ENCODE measurements around the gene NALCN.
A peak's percentile ranks its signal among the peaks of the same experiment; 100 is the strongest.
"Not testable (repeated sequence)": the region's sequence is repeated elsewhere in the genome, so short reads cannot be mapped to it uniquely, and the experiment has no call there.

NALCN gene

GRCh38 chr13:101331731-101332130 lies 84.6 kb downstream of the NALCN start:
- DNase-seq, result no peak

GRCh38 chr13:101327871-101328270 lies 88.4 kb downstream of the NALCN start:
- no peak for DNase-seq

DNA sequence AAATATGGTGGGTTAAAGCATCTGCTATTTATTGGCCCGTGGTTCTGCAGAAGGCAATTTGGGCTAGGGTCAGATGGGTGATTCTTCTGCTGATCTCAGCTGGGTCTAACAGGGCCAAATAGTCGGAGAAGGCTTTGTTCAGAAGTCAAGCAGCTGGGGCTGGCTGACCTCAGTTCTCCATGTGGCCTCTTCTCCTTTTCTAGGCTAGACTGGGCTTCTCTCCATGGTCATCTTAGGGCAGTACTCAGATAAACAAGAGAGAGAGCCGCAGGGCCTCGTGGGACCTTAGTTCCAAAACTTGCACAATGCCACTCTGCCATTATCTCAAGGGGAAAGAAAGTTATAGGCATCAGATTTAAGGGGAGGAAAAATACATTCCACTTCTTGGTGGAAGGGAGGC lies 89.6 kb downstream of the NALCN start:
- DNase-seq, result no peak

DNA sequence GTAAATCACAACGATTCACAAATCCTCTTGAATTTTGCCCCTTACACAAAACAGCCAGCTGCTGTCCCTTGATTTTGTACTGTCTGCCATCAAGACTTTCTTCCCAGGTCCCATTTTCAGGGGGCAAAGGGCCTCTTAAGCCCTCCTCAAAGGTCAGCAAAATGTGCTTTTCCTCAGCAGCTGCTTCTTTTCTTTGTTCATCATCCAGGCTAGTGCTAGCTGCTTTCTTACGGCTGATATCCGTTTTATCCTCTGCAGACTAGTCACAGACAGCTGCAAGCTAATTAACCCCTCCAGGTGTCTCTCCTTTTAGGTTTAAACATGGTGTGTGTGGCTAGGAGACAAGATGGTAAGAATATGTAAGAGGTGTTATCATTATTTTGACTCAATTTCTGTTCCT lies 90.9 kb downstream of the NALCN start:
- DNase-seq, result no peak

GRCh38 chr13:101323601-101324000 lies 92.7 kb downstream of the NALCN start:
- DNase-seq, result no peak

DNA sequence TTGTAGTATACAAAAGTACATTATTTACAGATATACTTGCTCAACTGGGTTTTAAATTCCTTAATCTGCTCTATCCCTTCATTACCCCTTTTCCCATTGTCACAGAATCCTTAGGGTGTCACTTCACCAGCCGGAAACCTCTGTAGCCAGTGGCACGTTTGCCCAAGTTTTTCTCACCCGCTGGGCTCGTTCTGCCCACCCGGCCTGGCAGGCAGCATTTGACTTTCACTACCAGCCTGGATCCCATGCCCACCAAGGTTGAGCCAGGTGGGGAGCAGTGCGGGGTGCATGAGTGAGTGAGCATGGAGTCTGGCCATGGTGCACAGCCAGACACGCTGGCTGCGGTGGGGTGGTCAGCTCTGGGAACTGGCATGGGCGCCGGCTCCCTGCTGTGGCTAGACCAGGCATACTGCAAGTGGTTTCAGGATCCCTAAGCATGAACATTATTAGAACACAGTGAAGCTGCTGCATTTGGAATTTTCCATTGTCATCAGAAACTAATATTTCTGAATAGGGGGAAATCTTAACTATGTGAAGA lies 98.3 kb downstream of the NALCN start:
- DNase-seq, result no peak

- not testable (repeated sequence) for DNase-seq
Measured at GRCh38 chr13:101313479-101313878, 102.8 kb downstream of the NALCN start.

DNA sequence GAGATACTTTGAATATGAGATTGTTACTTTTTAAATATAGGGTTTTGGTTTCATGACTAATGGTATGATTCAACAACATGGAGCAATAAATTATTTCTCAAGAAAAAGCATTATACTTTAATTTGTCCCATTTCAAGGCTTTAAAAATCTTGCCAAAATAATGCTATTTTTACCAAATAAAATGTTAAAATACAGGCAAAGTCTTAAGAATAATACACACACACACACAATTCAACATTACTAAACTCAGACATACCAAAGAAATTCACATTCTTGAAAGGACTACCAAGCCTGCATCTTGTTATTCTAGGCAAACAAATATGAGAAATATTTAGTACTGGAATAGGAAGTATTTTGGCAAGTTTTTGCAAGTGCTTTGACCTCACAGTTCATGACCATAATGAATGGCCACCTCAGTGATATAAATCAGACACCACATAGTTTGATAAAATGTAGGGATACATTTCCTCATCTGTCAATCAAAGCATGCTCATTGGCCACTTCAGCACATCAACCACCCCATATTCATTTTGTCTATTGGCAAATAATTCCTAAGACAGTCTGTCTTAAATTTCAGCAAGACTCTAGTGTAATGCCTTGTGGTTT lies 107.2 kb downstream of the NALCN start:
- no peak for DNase-seq

- DNase-seq, result no peak
Measured at GRCh38 chr13:101308247-101309013, 107.9 kb downstream of the NALCN start.

DNA sequence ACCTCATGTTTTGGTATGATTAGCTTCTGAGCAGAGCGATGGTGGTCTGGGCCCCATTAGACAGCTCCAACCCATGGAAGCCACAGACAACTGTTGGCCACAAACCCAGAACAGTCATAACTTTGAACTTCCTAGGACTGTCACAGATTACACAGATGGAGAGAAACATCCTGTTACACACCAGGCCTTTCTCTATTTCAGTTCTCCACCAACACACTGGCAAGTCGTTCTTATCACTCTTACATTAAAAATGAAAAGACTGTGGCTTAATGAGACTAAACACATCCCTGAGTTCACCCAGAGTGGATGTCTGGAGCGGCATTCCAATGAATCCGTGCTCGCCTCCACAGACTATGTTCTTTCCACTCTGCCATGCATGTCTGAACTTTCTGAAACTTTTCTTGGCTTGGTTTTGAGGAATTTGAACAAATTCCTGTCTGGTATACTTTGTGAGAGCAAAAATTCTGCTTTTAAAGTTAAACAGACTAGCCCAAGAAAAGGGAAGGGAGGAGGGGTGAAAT lies 109.1 kb downstream of the NALCN start:
- no peak for DNase-seq

DNA sequence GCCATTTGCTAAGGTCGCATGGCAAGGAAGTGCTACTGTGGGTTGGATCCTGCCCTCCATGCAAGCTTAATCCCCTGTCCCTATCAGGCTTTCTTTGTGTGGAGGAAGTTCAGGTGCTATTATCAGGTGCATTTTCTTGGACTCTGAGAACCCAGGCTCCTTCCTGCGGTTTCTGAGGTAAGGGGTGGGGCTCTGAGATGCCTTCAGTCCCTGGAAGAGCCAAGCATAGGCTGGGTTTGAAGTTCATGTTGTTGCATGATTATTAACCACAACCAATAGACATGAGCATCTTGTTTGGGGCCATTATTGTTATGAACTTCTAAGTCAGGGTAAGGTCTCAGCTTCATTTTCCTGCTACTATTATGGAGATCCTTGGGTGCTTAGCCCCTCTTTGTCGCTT lies 109.5 kb downstream of the NALCN start:
- no peak for DNase-seq

GRCh38 chr13:101305981-101306411 lies 110.3 kb downstream of the NALCN start:
- no peak for DNase-seq

- no peak for DNase-seq
Measured at GRCh38 chr13:101303521-101303920, 112.8 kb downstream of the NALCN start.

DNA sequence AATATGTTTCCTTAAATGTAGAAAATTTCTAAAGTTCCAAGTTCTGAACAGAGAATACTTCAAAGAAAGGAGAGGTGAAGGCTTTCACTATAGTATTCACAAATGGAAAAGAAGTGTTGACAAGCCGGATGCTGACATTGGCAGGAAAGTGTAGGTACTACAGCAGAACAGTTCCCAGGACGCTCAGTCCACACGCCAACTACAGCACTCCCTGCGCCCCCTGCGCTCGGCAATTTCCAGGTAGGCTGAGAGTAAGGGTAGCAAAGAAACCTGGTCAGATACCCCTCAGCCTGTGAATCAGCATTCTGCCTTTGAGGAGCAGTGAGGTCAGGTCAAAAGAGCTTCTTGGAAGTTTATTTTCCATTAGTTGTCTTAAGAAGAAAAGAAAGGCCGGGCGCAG lies 115.3 kb downstream of the NALCN start:
- no peak for DNase-seq

DNA sequence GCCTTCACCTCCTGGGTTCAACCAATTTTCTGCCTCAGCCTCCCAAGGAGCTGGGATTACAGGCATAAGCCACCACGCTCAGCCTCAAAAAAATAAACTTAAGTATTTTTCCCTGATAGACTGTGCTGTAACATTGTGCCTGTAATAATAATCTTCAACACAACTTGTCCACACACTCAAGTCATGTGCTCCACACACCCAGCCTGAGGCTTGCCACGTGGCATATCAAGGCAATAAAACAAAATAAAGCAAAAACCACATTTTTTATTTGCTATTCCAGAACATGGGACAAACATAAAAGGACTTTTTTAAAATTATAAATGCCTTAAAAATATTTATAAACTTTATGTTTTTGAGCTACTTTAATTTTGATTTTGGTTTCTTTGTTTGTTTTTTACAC lies 115.8 kb downstream of the NALCN start:
- DNase-seq, result no peak

- DNase-seq, result no peak
Measured at GRCh38 chr13:101298517-101298916, 117.8 kb downstream of the NALCN start.

GRCh38 chr13:101297794-101298193 lies 118.5 kb downstream of the NALCN start:
- DNase-seq, result no peak

DNA sequence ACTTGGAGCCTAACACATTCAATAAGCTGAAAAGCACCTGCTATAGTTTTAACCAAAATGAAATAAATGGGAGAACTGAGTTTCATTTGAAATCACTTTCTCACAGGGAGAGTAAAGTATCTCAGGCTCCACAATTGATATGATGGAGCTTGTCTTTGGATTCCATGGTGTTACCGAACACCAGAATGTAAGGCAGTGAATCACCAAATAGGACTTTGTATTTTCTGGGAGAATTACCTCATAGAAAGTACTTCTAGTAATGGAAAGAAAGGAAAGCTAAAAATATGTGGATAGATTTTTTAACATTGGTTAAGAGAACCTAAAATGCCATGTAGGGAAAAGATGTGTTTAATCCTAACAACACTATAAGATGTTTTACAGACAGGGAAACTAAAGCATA lies 123.6 kb downstream of the NALCN start:
- no peak for DNase-seq

GRCh38 chr13:101291646-101292515 lies 124.4 kb downstream of the NALCN start:
- no peak for DNase-seq

GRCh38 chr13:101291206-101291605 lies 125.1 kb downstream of the NALCN start:
- no peak for DNase-seq

DNA sequence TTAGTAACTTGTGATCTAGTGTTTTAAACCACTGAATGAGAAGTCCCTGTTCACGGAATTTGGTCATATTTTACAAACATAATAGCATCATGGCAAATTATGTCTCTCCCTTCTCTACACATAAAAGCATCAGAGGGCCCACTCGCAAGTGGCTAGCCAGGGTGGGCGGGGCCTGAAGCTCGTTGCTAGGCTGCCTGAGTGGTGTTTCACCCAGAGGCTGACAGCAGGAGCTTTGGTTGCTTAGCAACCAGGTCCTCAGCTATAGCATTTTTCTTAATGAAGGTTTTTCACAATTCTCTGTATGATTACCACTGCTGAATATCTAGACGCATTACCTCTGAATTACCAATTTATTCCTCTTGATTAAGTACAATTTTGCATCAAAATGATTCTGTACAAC lies 126.5 kb downstream of the NALCN start:
- DNase-seq, result peak in 1 of 2 experiments; percentile 23

DNA sequence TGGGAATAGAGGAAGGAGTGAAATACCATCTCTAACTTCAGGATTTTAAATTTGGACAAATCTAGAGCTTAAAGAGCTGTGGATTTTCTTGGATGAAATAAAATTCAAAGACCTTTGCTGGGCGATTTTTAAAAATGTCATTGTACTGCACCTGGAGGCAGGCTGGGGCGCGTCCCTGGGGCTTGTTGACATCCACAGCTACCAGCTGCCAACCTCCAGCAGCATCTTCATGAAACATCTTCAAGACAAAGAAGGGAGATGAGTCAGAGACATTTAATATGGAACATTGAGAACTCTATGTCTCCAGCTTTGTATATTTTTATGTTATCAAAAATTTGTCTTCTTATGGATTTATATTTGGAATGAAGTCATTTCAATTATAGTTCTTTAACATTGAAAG lies 132.5 kb downstream of the NALCN start:
- DNase-seq, result no peak

DNA sequence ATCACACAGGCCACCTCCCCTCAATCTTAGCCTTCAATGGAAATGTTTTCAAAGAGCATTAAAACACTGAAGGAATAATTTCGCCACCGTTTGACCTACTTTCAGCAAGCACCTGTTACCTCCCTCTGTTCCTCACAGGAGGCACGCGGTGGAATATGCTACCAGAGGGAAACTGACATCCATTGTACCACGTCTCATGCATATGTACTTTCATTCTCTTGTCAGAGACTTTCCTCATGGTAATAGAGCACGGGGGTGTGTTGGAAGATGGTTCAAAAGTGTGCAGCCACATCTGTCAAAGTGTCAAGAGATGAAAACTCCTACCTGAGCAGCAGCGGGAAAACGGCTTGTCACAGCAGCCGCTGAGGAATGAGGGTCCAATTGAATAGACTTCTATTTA lies 143.4 kb downstream of the NALCN start:
- DNase-seq, result no peak
